DOHH2 (cell line): ENCODE measurements around the gene RSU1.

Experiments used
- H3F3A ChIP-seq: fragments of 200-600 bp; sonication (generic), shearing (Covaris generic); 2 replicates; pipeline ENCODE4 v1.6.0; 2016; ENCODE audit warnings: antibody characterized with exemption, mild to moderate bottlenecking; ENCODE audit not compliant: control insufficient read depth, insufficient read depth
- H3K27ac ChIP-seq: fragments of 200-600 bp; sonication (generic); 2 replicates; pipeline ENCODE4 v1.5.1; 2014; ENCODE audit warnings: low read depth, mild to moderate bottlenecking, low read length, moderate library complexity
- H3K27me3 ChIP-seq: fragments of 200-600 bp; sonication (generic); 2 replicates; pipeline ENCODE4 v1.6.1; 2014; ENCODE audit warnings: mild to moderate bottlenecking, low read length, mixed read lengths; ENCODE audit not compliant: control insufficient read depth
- H3K36me3 ChIP-seq: fragments of 200-600 bp; sonication (generic); 2 replicates; pipeline ENCODE4 v1.6.1; 2014; ENCODE audit warnings: mild to moderate bottlenecking, low read length, moderate library complexity, mixed read lengths; ENCODE audit not compliant: control insufficient read depth
- H3K4me1 ChIP-seq: fragments of 200-600 bp; sonication (generic); 2 replicates; pipeline ENCODE4 v1.6.1; 2014; ENCODE audit warnings: mild to moderate bottlenecking, low read length, mixed read lengths; ENCODE audit not compliant: control insufficient read depth
- H3K4me2 ChIP-seq: fragments of 200-600 bp; sonication (generic); 2 replicates; pipeline ENCODE4 v1.6.0; 2014; ENCODE audit warnings: mild to moderate bottlenecking, low read length, moderate library complexity
- H3K4me3 ChIP-seq: fragments of 200-600 bp; sonication (generic); 2 replicates; pipeline ENCODE4 v1.5.1; 2014; ENCODE audit warnings: mild to moderate bottlenecking, low read length, mixed read lengths
- H3K79me2 ChIP-seq: fragments of 200-600 bp; sonication (generic); 2 replicates; pipeline ENCODE4 v1.6.1; 2014; ENCODE audit warnings: mild to moderate bottlenecking, low read length, mixed read lengths; ENCODE audit not compliant: control insufficient read depth
- H3K9me2 ChIP-seq: fragments of 200-600 bp; sonication (generic); replicated peaks from 2 replicates; pipeline ENCODE4 v1.6.1; 2014; ENCODE audit warnings: mild to moderate bottlenecking, low read length, mixed read lengths; ENCODE audit not compliant: control insufficient read depth
- H3K9me3 ChIP-seq: fragments of 200-600 bp; sonication (generic); 2 replicates; pipeline ENCODE4 v1.6.1; 2014; ENCODE audit warnings: antibody characterized with exemption, low read length, mixed read lengths; ENCODE audit not compliant: control insufficient read depth, insufficient read depth
- H4K20me1 ChIP-seq: fragments of 200-600 bp; sonication (generic); 2 replicates; pipeline ENCODE4 v1.6.0; 2014; ENCODE audit warnings: low read depth, mild to moderate bottlenecking, antibody characterized with exemption, low read length, moderate library complexity; ENCODE audit not compliant: control insufficient read depth, insufficient read depth
- EZH2phosphoT487 ChIP-seq: fragments of 200-600 bp; sonication (generic); IDR thresholded peaks from 2 replicates; pipeline ENCODE4 v1.6.1; 2017; ENCODE audit warnings: borderline replicate concordance, mild to moderate bottlenecking, antibody characterized with exemption, low read length, moderate library complexity, mixed read lengths
- TF ChIP-seq, protein P1 (sequence below): fragments of 200-600 bp; sonication (generic); IDR thresholded peaks from one replicate; pipeline ENCODE4 v1.5.1; 2014; ENCODE audit warnings: antibody characterized with exemption, mild to moderate bottlenecking, low read depth, low read length; ENCODE audit not compliant: poor library complexity, severe bottlenecking

The RSU1 gene

DNA sequence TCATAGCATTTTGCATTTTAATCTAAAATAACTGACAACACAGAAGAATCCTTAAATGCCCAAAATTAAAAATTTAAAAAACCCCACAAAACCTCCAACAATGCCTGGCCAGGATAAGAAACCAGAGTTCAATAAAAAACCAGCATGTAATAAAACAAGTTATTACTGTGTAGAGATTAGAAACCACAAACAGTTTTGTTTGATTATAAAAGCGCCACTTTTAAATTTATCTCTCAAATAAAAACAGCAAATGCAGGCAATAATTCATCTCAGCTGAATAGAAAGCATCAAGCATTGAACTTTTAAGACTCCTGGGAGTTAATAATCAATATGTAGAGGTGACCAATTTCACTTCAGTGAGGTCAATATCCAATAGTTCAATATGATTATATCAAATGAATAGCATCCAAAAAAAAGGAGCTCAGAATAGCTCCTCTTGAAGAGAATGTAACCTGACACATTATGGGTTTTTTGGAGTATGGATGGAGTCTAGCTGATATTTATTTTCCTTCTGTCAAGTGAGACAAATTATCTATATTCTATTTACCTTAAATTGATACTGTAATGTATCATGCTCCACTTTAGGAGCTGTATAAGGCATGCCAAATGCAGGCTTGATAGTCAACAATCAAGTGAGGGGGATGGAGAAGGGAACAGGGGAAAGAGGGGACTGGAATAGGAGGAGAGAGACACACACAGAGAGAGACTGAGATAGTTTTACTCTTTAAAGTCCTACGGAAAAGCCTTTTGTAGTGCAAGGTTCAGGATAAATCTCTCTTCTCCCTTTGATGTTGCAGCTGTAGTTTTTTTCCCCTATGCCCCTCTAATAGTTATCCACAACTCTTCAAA is 130.9 kb downstream of the RSU1 start:
- no peaks in the 10 kb centered on the region for H3K36me3 ChIP-seq
- no peaks in the 10 kb centered on the region for H3K27me3 ChIP-seq
- no peaks in the 10 kb centered on the region for H3K4me1 ChIP-seq
- no peaks in the 10 kb centered on the region for H3K9me2 ChIP-seq
- TF ChIP-seq, protein P1, sequence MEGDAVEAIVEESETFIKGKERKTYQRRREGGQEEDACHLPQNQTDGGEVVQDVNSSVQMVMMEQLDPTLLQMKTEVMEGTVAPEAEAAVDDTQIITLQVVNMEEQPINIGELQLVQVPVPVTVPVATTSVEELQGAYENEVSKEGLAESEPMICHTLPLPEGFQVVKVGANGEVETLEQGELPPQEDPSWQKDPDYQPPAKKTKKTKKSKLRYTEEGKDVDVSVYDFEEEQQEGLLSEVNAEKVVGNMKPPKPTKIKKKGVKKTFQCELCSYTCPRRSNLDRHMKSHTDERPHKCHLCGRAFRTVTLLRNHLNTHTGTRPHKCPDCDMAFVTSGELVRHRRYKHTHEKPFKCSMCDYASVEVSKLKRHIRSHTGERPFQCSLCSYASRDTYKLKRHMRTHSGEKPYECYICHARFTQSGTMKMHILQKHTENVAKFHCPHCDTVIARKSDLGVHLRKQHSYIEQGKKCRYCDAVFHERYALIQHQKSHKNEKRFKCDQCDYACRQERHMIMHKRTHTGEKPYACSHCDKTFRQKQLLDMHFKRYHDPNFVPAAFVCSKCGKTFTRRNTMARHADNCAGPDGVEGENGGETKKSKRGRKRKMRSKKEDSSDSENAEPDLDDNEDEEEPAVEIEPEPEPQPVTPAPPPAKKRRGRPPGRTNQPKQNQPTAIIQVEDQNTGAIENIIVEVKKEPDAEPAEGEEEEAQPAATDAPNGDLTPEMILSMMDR, result no peak
- TF ChIP-seq EZH2phosphoT487, result no peak
- no peak overlapping the region for H3K4me2 ChIP-seq
- no peak overlapping the region for H3K4me3 ChIP-seq
- H3K27ac ChIP-seq, result no peak overlapping the region
- H3K9me3 ChIP-seq, result no peaks in the 10 kb centered on the region
- no peaks in the 10 kb centered on the region for H4K20me1 ChIP-seq
- H3F3A ChIP-seq, result no peaks in the 10 kb centered on the region
- no peaks in the 10 kb centered on the region for H3K79me2 ChIP-seq

DNA sequence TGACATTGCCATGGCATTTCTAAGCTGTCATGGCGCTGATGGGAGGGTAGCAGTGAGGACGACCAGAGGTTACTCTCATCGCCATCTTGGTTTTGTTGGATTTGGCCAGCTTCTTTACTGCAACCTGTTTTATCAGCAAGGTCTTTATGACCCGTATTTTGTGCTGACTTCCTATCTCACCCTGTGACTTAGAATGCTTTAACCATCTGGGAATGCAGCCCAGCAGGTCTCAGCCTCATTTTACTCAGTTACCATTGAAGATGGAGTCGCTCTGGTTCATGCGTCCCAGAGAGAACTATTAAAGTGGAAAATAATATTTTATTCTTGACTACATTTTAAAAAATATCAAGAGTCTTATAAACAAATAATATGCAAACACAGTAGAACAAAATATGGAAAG is 131.7 kb downstream of the RSU1 start:
- Histone ChIP-seq H3K4me1 (no peaks in the 10 kb centered on the region), H3F3A (no peaks in the 10 kb centered on the region), H3K4me2 (no peak overlapping the region), H3K27me3 (no peaks in the 10 kb centered on the region), H3K27ac (no peak overlapping the region), H4K20me1 (no peaks in the 10 kb centered on the region), H3K36me3 (no peaks in the 10 kb centered on the region), H3K9me2 (no peaks in the 10 kb centered on the region), H3K79me2 (no peaks in the 10 kb centered on the region), H3K4me3 (no peak overlapping the region), H3K9me3 (no peaks in the 10 kb centered on the region)
- no peak for TF ChIP-seq EZH2phosphoT487
- TF ChIP-seq, protein P1, result no peak

DNA sequence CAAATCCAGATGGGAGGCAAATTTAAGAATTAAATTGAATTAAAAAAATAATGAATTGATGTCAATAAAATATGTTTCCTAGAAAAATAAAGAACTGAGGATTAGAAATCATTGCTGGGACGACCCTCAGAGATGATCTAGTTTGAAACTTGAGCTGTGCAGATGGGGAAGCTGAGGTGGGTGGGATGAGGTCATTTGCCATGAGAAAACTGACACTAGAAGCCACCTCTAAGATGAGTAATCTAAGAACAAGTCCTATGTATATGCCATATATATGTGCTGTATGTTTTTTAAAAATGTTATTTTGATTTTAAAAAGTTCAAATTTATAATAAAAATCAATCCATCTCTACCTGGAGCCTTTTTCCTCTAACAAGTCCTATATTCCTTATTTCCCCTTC is 135.7 kb downstream of the RSU1 start:
- Histone ChIP-seq H3K9me3 (no peaks in the 10 kb centered on the region), H3F3A (no peaks in the 10 kb centered on the region), H3K27ac (no peak overlapping the region), H3K36me3 (no peaks in the 10 kb centered on the region), H3K4me2 (no peak overlapping the region), H3K79me2 (no peaks in the 10 kb centered on the region), H3K9me2 (no peaks in the 10 kb centered on the region), H3K4me3 (no peak overlapping the region), H3K4me1 (no peaks in the 10 kb centered on the region), H4K20me1 (no peaks in the 10 kb centered on the region), H3K27me3 (no peaks in the 10 kb centered on the region)
- no peak for TF ChIP-seq EZH2phosphoT487
- TF ChIP-seq, protein P1, result no peak
